ENCODE data around the gene CASP1. TPM values are rescaled to one million over a fixed set of nuclear protein-coding genes. Genes with fewer than 3 reads are reported as not detected.
A peak's percentile ranks its signal among the peaks of the same experiment; 100 is the strongest.
"Not testable (repeated sequence)": the region's sequence is repeated elsewhere in the genome, so short reads cannot be mapped to it uniquely, and the experiment has no call there.

CASP1 gene
- 2.1 TPM for total RNA-seq (2021; ENCODE audit: unreplicated experiment)
- 1.2 TPM for polyA plus RNA-seq (2012; ENCODE audit: insufficient read length)
- percentile 29 among the genes with signal in this experiment for Bru-seq, nascent RNA
- BruChase-seq, experiment 1, labeled RNA remaining after a 2-hour chase = percentile 24 among the genes with signal in this experiment
- BruChase-seq, experiment 2, labeled RNA remaining after a 6-hour chase = percentile 36 among the genes with signal in this experiment
- long read RNA-seq, partial matches to known transcripts = 0 of 1 reads
- long read RNA-seq, other reads (novel, unspliced or antisense) = 0 of 1 reads

DNA sequence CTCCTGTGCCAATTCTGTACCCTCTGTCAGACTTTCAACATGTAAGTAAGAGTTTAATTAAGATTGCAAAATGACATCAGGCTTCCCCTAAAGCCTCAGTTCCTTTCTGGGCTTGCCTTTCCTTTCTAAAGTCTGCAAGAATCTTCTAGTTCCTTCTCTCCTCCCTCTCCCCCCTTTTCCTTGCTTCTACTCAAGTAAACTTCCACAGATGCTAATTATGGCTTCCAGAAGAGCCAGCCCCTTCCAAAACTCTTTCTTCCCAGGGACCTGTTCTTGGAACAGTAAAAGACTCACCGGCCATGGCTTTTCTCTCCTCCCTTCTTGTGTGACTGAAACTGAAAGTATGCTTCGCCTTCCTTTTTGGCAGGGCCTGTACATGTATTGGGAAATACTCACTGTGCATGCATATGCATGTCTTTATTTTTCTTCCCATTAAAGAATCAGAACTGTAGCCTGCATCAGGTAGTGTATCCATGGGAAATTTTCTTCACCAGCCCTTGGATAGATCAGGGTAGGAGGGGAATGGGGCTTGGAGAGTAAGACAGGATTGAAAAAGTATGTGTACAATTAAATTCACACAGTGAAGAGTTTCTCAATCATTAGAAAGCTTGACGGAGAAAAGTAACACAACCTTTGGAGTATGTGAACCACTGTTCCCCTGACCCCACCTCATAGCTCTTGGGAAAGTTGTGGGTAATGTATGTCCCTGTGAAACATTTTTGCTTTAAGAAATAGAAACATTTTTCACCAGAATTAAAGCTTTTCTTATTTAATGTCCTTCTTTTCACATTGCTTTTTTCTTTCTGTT lies at the start of gene CASP1:
Gene CASP1 (minus strand): TSS at position 332 of the 808 bp plus-strand sequence. CDS start 31 bp downstream, at position 301.
- no TSS peak for BruUV-seq (replicated peaks)
- H3K27ac ChIP-seq (ENCODE audit: low read length) = no peak within 1 kb of the TSS
- DNase-seq (ENCODE audit: low read depth, low spot score) = no peak
- no peak for TF ChIP-seq TCF7L2 (IDR thresholded peaks at IDR 0.05; ENCODE audit: low read depth, low read length)
- no peak for TF ChIP-seq POLR2AphosphoS5 (IDR thresholded peaks at IDR 0.05; ENCODE audit: low read depth, low read length)
- TF ChIP-seq, protein P1, sequence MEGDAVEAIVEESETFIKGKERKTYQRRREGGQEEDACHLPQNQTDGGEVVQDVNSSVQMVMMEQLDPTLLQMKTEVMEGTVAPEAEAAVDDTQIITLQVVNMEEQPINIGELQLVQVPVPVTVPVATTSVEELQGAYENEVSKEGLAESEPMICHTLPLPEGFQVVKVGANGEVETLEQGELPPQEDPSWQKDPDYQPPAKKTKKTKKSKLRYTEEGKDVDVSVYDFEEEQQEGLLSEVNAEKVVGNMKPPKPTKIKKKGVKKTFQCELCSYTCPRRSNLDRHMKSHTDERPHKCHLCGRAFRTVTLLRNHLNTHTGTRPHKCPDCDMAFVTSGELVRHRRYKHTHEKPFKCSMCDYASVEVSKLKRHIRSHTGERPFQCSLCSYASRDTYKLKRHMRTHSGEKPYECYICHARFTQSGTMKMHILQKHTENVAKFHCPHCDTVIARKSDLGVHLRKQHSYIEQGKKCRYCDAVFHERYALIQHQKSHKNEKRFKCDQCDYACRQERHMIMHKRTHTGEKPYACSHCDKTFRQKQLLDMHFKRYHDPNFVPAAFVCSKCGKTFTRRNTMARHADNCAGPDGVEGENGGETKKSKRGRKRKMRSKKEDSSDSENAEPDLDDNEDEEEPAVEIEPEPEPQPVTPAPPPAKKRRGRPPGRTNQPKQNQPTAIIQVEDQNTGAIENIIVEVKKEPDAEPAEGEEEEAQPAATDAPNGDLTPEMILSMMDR (IDR thresholded peaks at IDR 0.05) = no peak
- no peak for TF ChIP-seq SIN3A (IDR thresholded peaks at IDR 0.05; ENCODE audit: borderline replicate concordance, insufficient read depth, low read depth, low read length)
- TF ChIP-seq, protein P2, sequence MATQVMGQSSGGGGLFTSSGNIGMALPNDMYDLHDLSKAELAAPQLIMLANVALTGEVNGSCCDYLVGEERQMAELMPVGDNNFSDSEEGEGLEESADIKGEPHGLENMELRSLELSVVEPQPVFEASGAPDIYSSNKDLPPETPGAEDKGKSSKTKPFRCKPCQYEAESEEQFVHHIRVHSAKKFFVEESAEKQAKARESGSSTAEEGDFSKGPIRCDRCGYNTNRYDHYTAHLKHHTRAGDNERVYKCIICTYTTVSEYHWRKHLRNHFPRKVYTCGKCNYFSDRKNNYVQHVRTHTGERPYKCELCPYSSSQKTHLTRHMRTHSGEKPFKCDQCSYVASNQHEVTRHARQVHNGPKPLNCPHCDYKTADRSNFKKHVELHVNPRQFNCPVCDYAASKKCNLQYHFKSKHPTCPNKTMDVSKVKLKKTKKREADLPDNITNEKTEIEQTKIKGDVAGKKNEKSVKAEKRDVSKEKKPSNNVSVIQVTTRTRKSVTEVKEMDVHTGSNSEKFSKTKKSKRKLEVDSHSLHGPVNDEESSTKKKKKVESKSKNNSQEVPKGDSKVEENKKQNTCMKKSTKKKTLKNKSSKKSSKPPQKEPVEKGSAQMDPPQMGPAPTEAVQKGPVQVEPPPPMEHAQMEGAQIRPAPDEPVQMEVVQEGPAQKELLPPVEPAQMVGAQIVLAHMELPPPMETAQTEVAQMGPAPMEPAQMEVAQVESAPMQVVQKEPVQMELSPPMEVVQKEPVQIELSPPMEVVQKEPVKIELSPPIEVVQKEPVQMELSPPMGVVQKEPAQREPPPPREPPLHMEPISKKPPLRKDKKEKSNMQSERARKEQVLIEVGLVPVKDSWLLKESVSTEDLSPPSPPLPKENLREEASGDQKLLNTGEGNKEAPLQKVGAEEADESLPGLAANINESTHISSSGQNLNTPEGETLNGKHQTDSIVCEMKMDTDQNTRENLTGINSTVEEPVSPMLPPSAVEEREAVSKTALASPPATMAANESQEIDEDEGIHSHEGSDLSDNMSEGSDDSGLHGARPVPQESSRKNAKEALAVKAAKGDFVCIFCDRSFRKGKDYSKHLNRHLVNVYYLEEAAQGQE (IDR thresholded peaks at IDR 0.05; ENCODE audit: insufficient read depth in 1 of 2, low read depth in 2 of 2, low read length in 1 of 2) = no peak
- H3K4me1 ChIP-seq (ENCODE audit: control insufficient read depth, insufficient read depth, low read length) = no peaks in the 10 kb centered on the region
- no peaks in the 10 kb centered on the region for H3K36me3 ChIP-seq (ENCODE audit: control insufficient read depth, insufficient read depth, low read length)
- no peaks in the 10 kb centered on the region for H3K9me3 ChIP-seq (ENCODE audit: control insufficient read depth, insufficient read depth, low read depth, low read length)
- ChIA-PET CTCF (no interaction called here), POLR2A (no interaction called here)
- H3K4me3 ChIP-seq (ENCODE audit: low read depth in 2 of 2, low read length in 2 of 2) = peak within 1 kb of the TSS in 1 of 2 experiments; percentile 17; a peak in 1 of 4 replicates
- H3K27me3 ChIP-seq (ENCODE audit: control insufficient read depth, insufficient read depth, low read length) = no peaks in the 10 kb centered on the region
- in situ Hi-C loops (cut with HindIII; ENCODE audit: low pct_unique_long_range_greater_than_20kb, low sequenced_read_pairs) (no loop called here), intact Hi-C loops (cut with micrococcal nuclease; ENCODE audit: unreplicated experiment) (no loop called here)
- peak; percentile 60; the same call in 1 of the 2 replicates for ATAC-seq

DNA sequence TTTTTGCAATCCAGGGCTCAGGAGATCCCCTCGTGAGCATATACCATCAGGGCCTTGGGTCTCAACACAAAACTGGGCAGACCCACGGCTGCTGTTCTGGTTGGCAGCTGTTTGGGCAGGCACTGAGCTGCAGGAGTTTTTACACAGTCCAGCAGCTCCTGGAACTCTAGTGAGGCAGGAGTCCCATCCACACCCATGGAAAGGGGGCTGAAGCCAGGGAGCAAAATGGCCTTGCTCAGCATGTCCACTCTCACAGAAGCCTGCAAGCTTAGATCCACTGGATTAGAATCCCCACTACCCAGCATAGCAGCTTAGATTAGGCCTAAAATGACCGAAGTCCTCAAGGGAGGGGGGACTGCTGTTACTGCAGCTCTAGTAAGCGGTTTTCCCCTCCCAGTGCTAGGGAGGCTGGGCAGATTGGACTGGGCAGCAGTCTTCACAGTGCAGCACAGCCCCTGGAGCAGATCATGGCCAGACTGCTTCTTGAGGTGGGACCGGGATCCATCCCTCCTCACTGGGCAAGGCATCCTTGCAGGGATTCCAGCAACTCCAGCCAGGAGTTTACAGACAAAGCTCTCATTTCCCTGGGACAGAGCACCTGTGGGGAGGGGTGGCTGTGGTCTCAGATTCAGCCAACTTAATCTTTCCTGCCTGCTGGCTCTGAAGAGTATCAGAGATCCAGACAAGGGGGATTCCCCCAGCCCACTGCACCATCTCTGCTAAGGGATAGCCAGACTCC lies 46.6 kb upstream of the CASP1 start:
- DNase-seq (ENCODE audit: low read depth, low spot score) = no peak
- Histone ChIP-seq H3K27me3 (ENCODE audit: control insufficient read depth, insufficient read depth, low read length) (no peaks in the 10 kb centered on the region), H3K27ac (ENCODE audit: low read length) (no peak overlapping the region), H3K9me3 (ENCODE audit: control insufficient read depth, insufficient read depth, low read depth, low read length) (no peaks in the 10 kb centered on the region), H3K4me3 (ENCODE audit: low read depth in 2 of 2, low read length in 2 of 2) (no peak overlapping the region), H3K4me1 (ENCODE audit: control insufficient read depth, insufficient read depth, low read length) (no peaks in the 10 kb centered on the region), H3K36me3 (ENCODE audit: control insufficient read depth, insufficient read depth, low read length) (no peaks in the 10 kb centered on the region)
- no TSS peak for BruUV-seq (replicated peaks)
- no peak for ATAC-seq
- in situ Hi-C loops (cut with HindIII; ENCODE audit: low pct_unique_long_range_greater_than_20kb, low sequenced_read_pairs) (no loop called here), intact Hi-C loops (cut with micrococcal nuclease; ENCODE audit: unreplicated experiment) (no loop called here)
- POLR2A ChIA-PET = no interaction called here
- CTCF ChIA-PET = no interaction called here
- TF ChIP-seq, protein P2 (IDR thresholded peaks at IDR 0.05; ENCODE audit: insufficient read depth in 1 of 2, low read depth in 2 of 2, low read length in 1 of 2) = no peak
- TF ChIP-seq TCF7L2 (IDR thresholded peaks at IDR 0.05; ENCODE audit: low read depth, low read length) (no peak), SIN3A (IDR thresholded peaks at IDR 0.05; ENCODE audit: borderline replicate concordance, insufficient read depth, low read depth, low read length) (no peak)

DNA sequence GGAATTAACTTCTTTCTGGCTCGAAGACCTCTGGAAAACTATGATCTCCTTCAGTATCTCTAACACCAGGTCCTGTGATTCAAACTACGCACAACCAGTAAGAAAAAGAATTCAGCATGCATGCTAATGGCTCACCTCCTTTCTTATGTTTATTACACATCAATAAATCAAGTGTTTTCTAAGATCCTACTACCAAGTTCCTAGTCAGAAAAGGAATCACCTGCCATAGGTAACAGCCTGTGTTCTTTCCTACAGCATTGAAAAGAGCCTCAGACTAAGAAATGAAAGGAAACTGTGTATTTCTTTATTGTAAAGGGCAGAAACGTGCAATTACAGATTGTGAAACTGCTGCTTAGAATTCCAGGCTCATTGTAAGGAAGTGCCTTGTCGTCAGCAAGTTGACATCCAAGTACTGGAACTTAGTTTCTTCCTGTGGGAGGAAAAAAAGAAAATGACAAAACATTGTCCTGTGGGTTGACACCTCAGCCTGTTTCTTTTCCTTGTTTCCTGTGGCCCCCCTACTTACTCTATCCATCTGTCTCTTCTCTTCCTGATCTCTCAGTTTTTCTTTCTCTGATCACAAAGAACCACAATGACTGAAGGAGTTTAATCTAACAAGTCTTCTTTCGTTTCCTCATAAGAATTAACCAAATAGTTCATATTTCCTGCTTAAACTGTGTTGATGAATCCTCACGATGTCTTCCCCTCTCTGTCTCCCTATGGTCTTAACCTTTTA lies 45.4 kb upstream of the CASP1 start:
- DNase-seq (ENCODE audit: low read depth, low spot score); H3K27ac ChIP-seq (ENCODE audit: low read length); in situ Hi-C loops (cut with HindIII; ENCODE audit: low pct_unique_long_range_greater_than_20kb, low sequenced_read_pairs); H3K27me3 ChIP-seq (ENCODE audit: control insufficient read depth, insufficient read depth, low read length); BruUV-seq (replicated peaks); H3K36me3 ChIP-seq (ENCODE audit: control insufficient read depth, insufficient read depth, low read length); POLR2A ChIA-PET; ATAC-seq; CTCF ChIA-PET; H3K4me1 ChIP-seq (ENCODE audit: control insufficient read depth, insufficient read depth, low read length); H3K9me3 ChIP-seq (ENCODE audit: control insufficient read depth, insufficient read depth, low read depth, low read length); intact Hi-C loops (cut with micrococcal nuclease; ENCODE audit: unreplicated experiment); H3K4me3 ChIP-seq (ENCODE audit: low read depth in 2 of 2, low read length in 2 of 2): not testable (repeated sequence)
